ENCODE data around the gene CCDC192. TPM values are rescaled to one million over a fixed set of nuclear protein-coding genes. Genes with fewer than 3 reads are reported as not detected.

CCDC192 gene
- total RNA-seq, 4 donors from 2014 or later = not detected

DNA sequence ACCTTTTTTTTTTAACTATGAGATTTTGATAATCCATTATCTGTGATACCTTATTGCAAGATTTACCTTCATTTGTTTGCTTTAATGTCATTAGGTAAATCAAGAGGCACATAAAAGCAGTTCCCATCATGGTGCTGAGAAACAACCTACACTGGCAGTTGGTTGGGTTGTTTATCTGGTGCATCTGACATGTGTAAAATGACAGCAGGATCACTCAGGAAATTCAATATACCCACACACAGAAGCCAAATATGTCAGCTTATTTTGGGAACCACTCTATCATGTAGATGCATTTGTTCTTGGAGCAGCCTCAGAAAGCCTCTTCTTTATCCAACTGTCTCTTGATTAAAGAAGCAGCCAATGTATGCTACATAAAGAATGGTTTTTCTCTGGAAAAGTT lies 7.8 kb upstream of the CCDC192 start:
- in situ Hi-C loops (cut with MboI; ENCODE audit: low pct_ligation_motif_present in 1 of 4, low pct_unique_long_range_greater_than_20kb in 1 of 4, low sequenced_read_pairs in 3 of 4) (no loop called here), intact Hi-C loops (cut with DNase I; ENCODE audit: low total_unique reads) (no loop called here)
- no peak overlapping the region for H3K4me3 ChIP-seq
- no peaks in the 10 kb centered on the region for H3K36me3 ChIP-seq
- H3K9me3 ChIP-seq = no peaks in the 10 kb centered on the region
- H3K27me3 ChIP-seq = no peaks in the 10 kb centered on the region
- TF ChIP-seq, protein P1, sequence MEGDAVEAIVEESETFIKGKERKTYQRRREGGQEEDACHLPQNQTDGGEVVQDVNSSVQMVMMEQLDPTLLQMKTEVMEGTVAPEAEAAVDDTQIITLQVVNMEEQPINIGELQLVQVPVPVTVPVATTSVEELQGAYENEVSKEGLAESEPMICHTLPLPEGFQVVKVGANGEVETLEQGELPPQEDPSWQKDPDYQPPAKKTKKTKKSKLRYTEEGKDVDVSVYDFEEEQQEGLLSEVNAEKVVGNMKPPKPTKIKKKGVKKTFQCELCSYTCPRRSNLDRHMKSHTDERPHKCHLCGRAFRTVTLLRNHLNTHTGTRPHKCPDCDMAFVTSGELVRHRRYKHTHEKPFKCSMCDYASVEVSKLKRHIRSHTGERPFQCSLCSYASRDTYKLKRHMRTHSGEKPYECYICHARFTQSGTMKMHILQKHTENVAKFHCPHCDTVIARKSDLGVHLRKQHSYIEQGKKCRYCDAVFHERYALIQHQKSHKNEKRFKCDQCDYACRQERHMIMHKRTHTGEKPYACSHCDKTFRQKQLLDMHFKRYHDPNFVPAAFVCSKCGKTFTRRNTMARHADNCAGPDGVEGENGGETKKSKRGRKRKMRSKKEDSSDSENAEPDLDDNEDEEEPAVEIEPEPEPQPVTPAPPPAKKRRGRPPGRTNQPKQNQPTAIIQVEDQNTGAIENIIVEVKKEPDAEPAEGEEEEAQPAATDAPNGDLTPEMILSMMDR (IDR thresholded peaks at IDR 0.05) = no peak
- TF ChIP-seq EP300 (IDR thresholded peaks at IDR 0.05; ENCODE audit: low read depth) = no peak
- peaks cover 0 to 4% (median 0%) of the 10 kb centered on the region in 4 donors for H3K4me1 ChIP-seq
- H3K27ac ChIP-seq = no peak overlapping the region
- DNase-seq = no peak

DNA sequence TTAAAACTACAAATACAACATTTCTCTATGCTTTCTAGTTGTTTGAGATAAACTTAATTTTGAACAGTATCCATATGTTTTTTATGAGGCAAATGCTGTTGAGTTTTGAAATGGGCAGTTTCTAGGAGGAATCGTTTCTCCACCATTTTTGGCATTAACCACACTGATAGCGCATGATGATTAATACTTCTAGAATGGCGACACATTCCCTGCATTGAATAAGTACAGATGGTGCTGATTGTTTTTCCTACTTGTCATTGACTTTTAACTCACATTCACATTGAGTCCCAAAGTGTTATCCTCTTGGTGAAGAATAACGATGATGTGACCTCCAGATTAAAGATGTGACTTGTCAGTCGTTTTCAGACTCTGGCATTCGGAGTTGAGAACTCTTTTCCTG lies 6.5 kb upstream of the CCDC192 start:
- no peaks in the 10 kb centered on the region for H3K9me3 ChIP-seq
- H3K4me1 ChIP-seq = peaks cover 0 to 4% (median 0%) of the 10 kb centered on the region in 4 donors
- TF ChIP-seq POLR2A (IDR thresholded peaks at IDR 0.05) = no peak
- H3K4me3 ChIP-seq = no peak overlapping the region
- in situ Hi-C loops (cut with MboI; ENCODE audit: low pct_ligation_motif_present in 1 of 4, low pct_unique_long_range_greater_than_20kb in 1 of 4, low sequenced_read_pairs in 3 of 4) = no loop called here
- no peaks in the 10 kb centered on the region for H3K36me3 ChIP-seq
- no peak for DNase-seq
- H3K27ac ChIP-seq = no peak overlapping the region
- no peaks in the 10 kb centered on the region for H3K27me3 ChIP-seq
- intact Hi-C loops (cut with DNase I; ENCODE audit: low total_unique reads) = no loop called here
- 76 to 80% methylated on average over 6 of the region's 6 CpGs for WGBS, 2 donors (ENCODE audit: low coverage in 1 of 2)

- Histone ChIP-seq H3K9me3 (no peaks in the 10 kb centered on the region), H3K4me3 (no peak overlapping the region), H3K36me3 (no peaks in the 10 kb centered on the region), H3K27me3 (no peaks in the 10 kb centered on the region), H3K27ac (no peak overlapping the region), H3K4me1 (peaks cover 0 to 4% (median 0%) of the 10 kb centered on the region in 4 donors)
- intact Hi-C loops (cut with DNase I; ENCODE audit: low total_unique reads) (no loop called here), in situ Hi-C loops (cut with MboI; ENCODE audit: low pct_ligation_motif_present in 1 of 4, low pct_unique_long_range_greater_than_20kb in 1 of 4, low sequenced_read_pairs in 3 of 4) (no loop called here)
- TF ChIP-seq POLR2AphosphoS5 (IDR thresholded peaks at IDR 0.05) (no peak), EP300 (IDR thresholded peaks at IDR 0.05; ENCODE audit: low read depth) (no peak), POLR2A (IDR thresholded peaks at IDR 0.05) (no peak)
- TF ChIP-seq, protein P1 (IDR thresholded peaks at IDR 0.05) = no peak
- 39 to 43% methylated on average over 2 of the region's 2 CpGs for WGBS, 2 donors (ENCODE audit: low coverage in 1 of 2)
- DNase-seq = no peak
Measured at GRCh38 chr5:127697894-127698600, 5.1 kb upstream of the CCDC192 start.

- DNase-seq = no peak
- no peak overlapping the region for H3K4me3 ChIP-seq
- TF ChIP-seq, protein P1 (IDR thresholded peaks at IDR 0.05) = no peak
- TF ChIP-seq EP300 (IDR thresholded peaks at IDR 0.05; ENCODE audit: low read depth) = no peak
- no peak for TF ChIP-seq POLR2AphosphoS5 (IDR thresholded peaks at IDR 0.05)
- no peak for TF ChIP-seq POLR2A (IDR thresholded peaks at IDR 0.05)
- no peaks in the 10 kb centered on the region for H3K9me3 ChIP-seq
- intact Hi-C loops (cut with DNase I; ENCODE audit: low total_unique reads) (no loop called here), in situ Hi-C loops (cut with MboI; ENCODE audit: low pct_ligation_motif_present in 1 of 4, low pct_unique_long_range_greater_than_20kb in 1 of 4, low sequenced_read_pairs in 3 of 4) (no loop called here)
- no peaks in the 10 kb centered on the region for H3K36me3 ChIP-seq
- no peak overlapping the region for H3K27ac ChIP-seq
- peaks cover 0 to 4% (median 0%) of the 10 kb centered on the region in 4 donors for H3K4me1 ChIP-seq
- H3K27me3 ChIP-seq = no peaks in the 10 kb centered on the region
- WGBS, 2 donors (ENCODE audit: low coverage in 1 of 2) = 86 to 87% methylated on average over 5 of the region's 5 CpGs
Measured at GRCh38 chr5:127699416-127699815, 3.8 kb upstream of the CCDC192 start.

GRCh38 chr5:127700237-127700766 lies 2.9 kb upstream of the CCDC192 start:
- Histone ChIP-seq H3K27me3 (no peaks in the 10 kb centered on the region), H3K4me3 (no peak overlapping the region), H3K9me3 (no peaks in the 10 kb centered on the region), H3K4me1 (peaks cover 0 to 13% (median 3%) of the 10 kb centered on the region in 4 donors), H3K36me3 (no peaks in the 10 kb centered on the region), H3K27ac (no peak overlapping the region)
- intact Hi-C loops (cut with DNase I; ENCODE audit: low total_unique reads) = no loop called here
- no peak for TF ChIP-seq POLR2AphosphoS5 (IDR thresholded peaks at IDR 0.05)
- TF ChIP-seq, protein P1 (IDR thresholded peaks at IDR 0.05) = no peak
- TF ChIP-seq EP300 (IDR thresholded peaks at IDR 0.05; ENCODE audit: low read depth) = no peak
- TF ChIP-seq POLR2A (IDR thresholded peaks at IDR 0.05) = no peak
- DNase-seq = no peak
- in situ Hi-C loops (cut with MboI; ENCODE audit: low pct_ligation_motif_present in 1 of 4, low pct_unique_long_range_greater_than_20kb in 1 of 4, low sequenced_read_pairs in 3 of 4) = no loop called here
- 80 to 83% methylated on average over 2 to 6 of the region's 6 CpGs for WGBS, 2 donors (ENCODE audit: low coverage in 1 of 2)

Measured in transverse colon (tissue), 4 donors.